ENCODE measurements around the gene REXO1.
A peak's percentile ranks its signal among the peaks of the same experiment; 100 is the strongest.

REXO1 gene

GRCh38 chr19:1826557-1827521, 21.4 kb downstream of the REXO1 start:
- DNase-seq, result no peak

- peak; percentile 25 for DNase-seq
Observed at GRCh38 chr19:1825909-1826556, 22.2 kb downstream of the REXO1 start.

- DNase-seq, result no peak
Observed at GRCh38 chr19:1824252-1824622, 24.0 kb downstream of the REXO1 start.

- DNase-seq, result no peak
Observed at GRCh38 chr19:1823539-1824251, 24.6 kb downstream of the REXO1 start.

GRCh38 chr19:1823020-1823419, 25.3 kb downstream of the REXO1 start:
- DNase-seq, result no peak

GRCh38 chr19:1822210-1822609, 26.1 kb downstream of the REXO1 start:
- DNase-seq, result no peak

GRCh38 chr19:1819341-1820255, 28.7 kb downstream of the REXO1 start:
- no peak for DNase-seq

GRCh38 chr19:1818549-1819195, 29.6 kb downstream of the REXO1 start:
- no peak for DNase-seq

GRCh38 chr19:1817553-1818179, 30.6 kb downstream of the REXO1 start:
- no peak for DNase-seq

GRCh38 chr19:1816530-1817298, 31.6 kb downstream of the REXO1 start:
- no peak for DNase-seq

GRCh38 chr19:1815605-1816529, 32.4 kb downstream of the REXO1 start:
- DNase-seq, result no peak

- DNase-seq, result no peak
Observed at GRCh38 chr19:1814833-1815604, 33.3 kb downstream of the REXO1 start.

GRCh38 chr19:1814391-1814790, 33.9 kb downstream of the REXO1 start:
- no peak for DNase-seq

- DNase-seq, result no peak
Observed at GRCh38 chr19:1813192-1814182, 34.8 kb downstream of the REXO1 start.

- DNase-seq, result peak; percentile 83
Observed at GRCh38 chr19:1812426-1813191, 35.7 kb downstream of the REXO1 start.

- DNase-seq, result no peak
Observed at GRCh38 chr19:1811942-1812425, 36.3 kb downstream of the REXO1 start, which contains the start of gene ATP8B3. ATP8B3 (minus strand) TSS chr19:1812276; CDS start chr19:1811736, 540 bp downstream.
